Inferior parietal cortex (tissue), 1 donor: ENCODE measurements around the gene FAM53B.

ENCODE experiments used
- DNase-seq: peaks from one replicate; pipeline ENCODE4 v3.0.0-alpha.2; 2016; ENCODE audit errors: extremely low spot score

Gene FAM53B

DNA sequence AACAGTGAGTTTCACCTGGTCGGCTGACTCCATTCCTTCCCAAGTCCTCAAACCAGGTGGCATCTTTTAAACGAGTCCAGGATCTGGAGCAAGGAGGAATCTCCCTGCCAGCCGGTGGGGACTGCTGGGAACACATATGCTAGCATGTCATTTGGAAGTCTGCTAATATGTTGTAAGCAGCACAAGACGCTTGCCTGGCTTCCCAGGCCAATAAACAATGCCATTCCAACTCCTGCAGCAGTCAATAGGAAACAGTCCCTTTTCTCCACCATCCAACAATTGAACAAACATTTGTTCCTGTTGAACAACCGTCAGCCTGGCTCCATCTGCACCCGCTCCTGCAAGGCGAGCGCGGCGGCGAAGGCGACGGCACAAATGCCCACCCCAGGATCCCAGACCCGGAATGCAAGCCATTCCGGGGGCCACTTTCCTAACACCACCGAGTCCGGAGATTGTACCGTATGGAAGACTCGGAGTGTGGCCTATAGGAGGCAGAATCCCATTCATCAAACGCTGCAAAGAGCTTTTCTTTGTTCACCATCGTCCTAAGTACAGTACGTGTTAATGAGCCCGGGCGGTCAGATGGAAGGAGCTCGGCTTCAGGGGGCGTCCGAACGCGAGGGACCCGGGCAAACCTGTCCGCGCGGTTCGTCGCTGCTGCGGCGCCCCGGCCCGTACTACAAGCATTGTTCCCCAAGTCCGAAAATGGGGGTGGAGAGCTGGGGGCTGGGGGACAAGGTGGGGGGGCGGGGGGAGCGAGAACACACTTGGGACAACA is 1.6 kb downstream of the FAM53B start:
- peak; percentile 70 for DNase-seq

DNA sequence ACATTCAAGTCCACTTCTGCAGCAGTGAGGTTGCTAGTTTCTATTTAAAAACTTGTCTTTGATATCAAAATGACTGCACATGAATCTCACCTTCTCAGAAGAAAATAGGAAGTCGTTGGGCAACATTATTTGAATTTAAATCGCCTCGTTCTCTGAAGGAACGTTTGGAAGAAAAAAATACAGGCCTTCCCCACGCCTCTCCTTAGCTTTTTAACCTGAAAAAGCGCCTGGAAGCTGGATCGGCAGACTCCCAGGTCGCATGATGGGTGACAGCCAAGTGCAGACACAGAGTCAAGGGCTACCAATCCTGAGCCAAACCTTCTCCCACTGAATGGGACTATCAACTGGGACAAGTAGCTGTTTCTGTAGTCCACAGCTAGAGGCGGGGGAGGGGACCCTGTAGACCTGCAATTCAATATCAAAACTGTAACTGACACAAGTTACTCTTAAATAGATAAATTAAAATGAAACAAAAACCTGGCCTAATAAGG is 2.2 kb downstream of the FAM53B start:
- DNase-seq, result no peak

DNA sequence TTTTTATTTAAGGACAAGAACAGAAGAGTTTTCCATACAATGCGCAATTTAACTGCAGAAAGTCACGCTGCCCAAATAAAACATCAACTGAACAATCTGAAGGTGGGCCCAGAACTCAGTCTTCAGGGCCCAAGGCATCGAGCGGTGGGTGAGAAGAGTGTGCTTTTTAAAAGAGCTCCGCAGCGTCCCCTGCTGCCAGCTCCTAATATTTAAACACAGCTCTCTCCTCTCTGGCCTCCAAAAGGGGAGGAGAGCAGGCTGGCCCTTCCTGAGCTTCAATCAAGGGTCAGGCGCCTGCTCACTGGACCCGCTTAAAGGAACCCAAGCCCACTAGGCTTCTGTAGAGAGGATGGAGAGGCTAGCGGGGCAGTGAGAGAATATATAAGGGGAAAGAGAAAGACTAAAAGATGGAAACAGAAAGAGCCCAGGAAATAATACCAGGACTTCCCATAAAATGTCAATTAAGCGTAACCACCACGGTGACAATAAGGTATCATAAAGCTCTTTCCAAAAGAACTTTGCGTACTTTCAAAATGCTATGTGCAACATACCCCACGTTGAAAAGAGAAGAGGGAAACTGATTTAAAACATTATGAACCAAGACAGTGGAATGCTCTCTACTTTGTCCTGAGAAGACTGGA is 2.8 kb downstream of the FAM53B start:
- DNase-seq, result peak; percentile 94

DNA sequence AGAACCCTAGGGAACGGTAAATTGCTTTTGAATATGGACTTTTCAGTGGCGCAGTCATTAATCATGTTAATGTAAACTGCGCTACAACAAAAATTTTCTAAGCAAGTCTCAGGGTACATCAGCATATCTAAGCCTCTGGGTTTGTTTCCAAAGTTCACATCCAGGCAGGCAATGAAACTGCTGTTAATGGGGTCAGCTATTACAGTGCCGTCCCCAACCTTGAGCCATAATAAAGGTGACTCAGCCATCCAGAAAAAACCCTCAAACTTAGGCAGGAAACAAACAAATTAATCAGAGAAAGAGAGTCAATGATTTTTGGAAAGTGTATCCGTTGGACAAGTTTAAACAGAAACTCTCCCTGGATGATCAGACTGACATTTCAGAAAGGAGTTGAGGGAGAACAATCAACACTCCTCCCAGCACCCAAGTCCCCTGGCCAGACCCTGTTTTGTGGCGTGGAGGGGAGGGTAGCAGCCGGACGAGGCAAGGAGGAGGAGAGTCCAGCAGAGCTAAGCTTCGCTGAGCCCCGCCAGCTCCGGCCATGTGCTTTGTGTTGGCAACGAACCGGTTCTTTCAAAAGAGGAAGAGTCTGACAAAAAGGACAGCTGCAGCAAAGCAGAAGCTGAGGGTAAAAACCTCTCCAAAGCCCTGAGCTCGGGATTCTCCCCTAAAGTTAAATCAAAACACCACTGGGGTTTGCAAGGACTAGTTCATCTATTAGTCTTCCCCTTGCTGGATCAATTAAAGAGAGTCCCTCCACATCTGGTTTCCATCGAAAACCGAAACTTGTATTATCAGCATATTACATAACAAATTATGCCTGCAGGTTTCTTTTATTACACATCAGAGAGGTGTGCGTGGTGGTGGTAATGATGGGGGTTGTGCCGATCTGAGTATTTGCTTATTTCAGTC is 3.6 kb downstream of the FAM53B start:
- peak; percentile 65 for DNase-seq

DNA sequence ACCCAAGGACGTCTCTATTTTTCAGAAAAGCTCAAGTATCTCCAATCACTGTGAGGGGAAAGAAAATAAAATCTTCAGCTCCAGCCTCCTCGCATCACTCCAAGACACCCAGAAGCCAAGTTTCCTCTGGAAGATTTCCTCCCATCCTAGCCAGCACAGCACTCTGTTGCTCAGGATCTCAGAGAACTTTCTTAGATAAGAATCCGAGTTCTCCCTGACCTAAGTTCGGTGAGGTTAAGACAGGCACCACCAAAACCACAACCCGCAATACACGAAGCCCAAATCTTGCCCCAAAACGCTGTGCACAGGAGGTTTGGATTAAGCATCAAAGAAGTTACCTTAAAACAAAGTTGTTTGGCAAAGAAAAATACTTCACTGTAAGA is 4.2 kb downstream of the FAM53B start:
- DNase-seq, result no peak

DNA sequence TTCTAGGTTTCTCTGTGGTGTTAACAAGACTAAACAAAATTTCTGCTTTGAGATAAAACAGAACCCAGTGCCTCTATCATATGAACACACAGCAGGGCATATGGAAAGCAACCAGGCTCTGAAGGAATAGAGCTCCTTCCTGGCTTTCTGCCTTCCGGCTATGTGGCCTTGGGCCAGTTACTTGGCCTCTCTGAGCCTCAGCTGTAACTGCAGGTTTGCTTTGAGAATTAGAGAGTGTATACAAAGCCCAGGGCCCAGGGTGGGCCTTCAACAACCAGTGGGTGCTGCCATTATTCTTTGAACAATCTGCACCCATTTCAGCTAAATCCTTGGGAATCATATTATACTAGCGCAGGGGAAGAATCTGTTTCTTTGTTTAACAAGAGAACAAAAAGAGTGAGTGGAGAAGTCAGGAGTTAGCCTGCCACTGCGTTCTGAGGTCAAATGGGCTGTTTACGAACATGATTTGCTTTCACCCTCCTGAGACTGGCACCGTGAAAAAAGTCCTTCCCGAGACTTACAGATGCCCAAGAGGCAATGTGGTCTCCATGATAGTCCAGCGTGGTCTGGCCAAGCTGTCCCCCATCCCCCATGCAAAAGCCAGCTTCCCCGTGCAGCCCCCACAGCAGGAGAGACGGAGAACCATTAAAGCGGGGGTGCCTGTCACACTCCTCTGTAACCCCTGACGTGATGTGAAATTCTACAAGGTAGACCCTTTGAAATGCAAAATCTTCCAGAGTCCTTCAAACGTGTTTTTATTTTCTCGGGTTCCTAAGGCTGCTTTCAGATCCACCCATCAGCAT is 4.9 kb downstream of the FAM53B start:
- no peak for DNase-seq

DNA sequence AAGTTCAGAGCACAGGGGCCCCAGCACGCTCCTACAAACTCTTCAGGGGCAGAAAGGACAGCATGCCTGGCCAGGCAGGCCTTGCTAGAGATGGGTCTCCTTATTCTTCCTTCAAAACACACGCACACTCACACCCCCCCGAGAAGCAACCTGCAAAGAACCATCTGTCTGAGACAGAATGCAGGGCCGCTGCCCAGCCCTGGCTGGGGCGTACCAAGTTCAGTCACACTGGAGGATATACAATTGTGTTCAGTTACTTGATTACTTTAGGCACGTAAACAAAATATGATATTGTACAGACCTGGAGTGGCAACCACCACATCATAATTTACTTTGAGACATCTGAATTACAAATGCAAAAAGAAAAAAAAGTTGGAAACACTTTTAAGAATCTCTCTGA is 5.7 kb downstream of the FAM53B start:
- DNase-seq, result no peak

DNA sequence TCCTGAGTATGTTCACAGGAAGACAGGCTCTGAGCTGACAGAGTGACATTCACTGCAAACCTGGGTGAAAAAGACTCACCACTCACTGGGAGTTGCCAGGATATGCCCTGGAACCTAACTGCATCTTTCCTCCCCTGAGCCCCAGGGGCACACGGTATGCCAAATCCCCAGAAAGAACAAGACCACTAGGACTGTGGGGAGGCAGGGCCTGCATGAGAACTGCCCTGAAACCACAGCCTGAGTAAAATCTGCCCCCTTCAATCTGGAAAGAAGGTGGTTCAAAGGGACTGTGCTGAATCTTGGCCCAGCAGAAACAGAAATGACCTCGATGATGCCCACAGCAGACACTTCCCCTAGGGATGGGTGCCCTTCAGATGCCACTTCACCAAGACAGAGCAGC is 6.5 kb downstream of the FAM53B start:
- DNase-seq, result no peak

DNA sequence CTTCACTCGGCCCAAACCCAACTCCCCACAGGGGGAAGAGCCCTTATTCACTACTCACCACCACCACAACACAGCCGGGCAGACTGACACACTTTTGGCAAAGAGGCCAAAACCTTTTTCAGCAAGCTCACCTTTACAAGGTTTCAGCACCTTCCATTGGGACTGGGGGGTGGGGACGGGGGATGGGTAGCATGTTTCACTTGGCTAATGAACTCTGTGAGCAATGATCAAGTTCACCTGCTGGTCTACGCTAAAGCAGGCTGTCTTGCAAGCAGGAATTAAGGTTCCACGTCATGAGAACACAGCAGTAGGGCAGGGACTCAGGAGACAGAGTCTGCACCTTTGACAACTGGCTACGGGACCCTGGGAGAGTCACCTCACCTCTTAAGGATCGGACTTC is 7.0 kb downstream of the FAM53B start:
- no peak for DNase-seq

DNA sequence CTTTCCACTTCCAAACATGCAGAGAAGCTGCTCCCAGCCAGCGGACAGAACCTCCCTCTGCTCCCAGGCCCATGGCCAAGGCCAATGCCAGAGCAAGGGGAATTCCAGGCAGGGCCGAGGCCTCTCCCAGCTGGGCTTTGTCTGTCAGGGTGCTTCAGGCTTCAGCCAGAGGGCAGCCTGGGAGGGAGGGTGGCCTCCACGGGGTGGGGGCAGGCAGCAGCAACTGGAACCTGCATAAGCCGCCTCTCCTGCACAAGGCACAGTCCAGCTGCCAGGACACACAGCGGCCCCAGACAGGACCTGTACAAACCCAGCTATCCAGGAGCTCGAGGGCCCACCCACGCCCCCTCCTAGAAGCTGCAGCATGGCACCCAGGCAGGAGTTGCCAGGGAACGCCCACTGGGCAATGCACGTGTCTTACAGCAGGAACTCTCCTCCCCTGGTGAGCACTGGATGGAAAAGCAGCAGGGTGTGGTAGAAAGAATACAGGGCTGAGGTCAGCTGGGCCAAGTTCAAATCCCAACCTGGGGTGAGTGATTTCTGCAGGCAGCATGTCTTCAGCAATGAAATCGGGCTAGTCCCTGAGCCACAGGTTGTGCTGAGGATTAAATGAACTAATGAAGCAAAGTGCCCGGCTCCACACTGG is 7.6 kb downstream of the FAM53B start:
- no peak for DNase-seq

DNA sequence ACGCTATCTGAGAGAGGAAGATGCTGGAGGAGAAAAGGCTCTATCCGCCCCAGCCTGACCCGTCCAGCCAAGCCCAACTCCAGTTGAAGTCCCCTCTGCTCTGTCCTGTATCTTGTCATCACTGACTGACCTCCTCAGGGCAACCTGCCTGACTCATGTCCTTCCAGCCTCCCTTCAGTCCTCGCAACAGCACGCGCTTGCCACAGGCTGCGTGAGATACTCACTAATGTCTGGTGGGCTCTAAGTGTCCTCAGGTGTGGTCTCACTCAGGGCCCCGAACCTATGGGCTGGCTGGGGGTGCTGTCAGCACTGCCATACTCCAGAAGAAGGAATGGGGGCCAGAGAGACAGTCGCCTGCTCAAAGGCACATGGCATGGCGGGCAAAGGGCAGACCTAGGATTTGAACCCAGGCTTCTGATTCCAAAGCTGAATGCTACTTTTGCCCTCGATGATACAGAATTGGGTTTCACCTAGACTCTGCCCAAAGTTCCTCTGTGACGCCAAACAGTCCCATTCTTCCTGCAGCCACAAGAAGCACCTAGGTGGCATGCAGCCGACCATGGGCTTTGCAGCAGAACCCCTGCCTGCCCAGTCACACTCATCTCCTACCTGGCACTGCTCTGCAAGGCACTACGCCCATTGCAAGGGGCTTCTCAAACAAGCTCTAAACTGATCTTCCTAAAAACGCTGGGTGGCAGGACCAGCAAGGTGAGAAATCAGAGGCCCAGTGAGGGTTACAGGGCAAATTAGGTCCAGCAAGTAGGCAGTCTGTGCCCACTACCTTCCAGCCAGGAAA is 8.5 kb downstream of the FAM53B start:
- no peak for DNase-seq

DNA sequence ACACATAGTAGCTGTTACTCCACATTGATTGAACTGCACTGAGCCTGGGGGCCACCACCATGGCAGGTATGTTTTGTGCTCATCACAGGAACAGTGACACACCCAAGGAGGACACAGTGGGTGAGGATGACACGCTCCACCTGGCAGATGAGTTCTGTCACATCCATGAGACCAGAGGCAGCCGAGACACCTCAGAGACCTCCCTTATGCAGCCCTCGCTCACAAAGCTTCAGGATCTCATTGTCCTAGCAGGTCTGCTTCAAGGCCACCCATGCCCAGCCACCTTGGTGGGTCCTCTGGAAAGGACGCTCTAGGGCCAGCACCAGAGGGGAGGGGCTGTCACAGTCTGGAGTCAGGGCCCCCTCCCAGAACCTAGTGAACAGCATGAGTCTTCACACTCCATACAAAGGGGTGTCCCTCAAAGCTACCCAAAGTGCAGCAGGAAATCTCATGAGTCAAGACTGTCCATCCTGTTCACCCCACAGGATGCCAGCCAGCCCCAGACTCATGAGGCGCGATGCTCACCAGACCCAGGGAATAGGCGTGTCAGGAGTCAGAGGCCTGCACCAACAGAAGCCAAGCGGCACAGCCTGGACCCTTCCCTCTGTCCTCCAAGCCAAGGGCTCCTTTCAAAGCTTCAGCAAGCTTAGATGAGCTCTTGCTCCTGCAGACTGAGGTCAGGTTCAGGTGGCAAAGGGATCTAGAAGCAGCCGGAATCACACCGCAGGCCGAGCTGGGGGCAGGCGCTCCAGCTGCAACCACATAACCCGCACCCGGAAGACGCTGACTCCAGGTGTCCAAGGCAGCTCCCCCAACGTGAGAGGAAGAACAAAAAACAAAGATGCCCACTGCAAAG is 9.6 kb downstream of the FAM53B start:
- no peak for DNase-seq

DNA sequence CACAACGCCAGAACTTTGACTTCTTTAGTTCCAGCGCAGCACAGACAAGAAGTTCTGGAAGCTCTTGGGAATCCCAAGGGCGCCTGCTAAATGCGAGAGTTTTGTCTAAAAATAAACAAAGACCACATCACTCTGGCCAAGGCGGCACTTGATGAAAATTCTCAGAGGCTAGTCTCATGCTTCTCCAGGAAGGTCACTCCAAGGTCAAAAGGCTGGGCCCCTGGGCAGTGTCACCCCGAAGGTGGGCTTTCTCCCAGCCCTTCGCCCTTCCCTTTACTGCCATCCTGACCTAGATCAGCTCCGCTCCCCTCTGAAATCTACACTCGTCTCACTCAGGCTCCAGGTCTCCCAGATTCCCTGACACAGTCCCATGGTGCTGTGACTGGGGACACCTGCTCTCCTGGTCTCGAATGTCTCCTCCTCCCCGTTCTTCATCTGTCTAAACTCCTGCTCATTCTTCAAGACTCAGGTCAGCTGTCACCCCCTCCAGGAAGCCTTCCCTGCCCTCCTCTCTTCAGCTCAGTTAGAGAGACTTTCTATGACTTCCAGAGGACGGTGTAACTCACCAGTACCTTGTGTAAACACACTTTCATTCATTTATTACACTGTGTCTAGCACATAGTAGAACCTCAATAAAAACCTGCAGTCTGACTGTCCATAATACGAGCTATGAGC is 10.5 kb downstream of the FAM53B start:
- no peak for DNase-seq

DNA sequence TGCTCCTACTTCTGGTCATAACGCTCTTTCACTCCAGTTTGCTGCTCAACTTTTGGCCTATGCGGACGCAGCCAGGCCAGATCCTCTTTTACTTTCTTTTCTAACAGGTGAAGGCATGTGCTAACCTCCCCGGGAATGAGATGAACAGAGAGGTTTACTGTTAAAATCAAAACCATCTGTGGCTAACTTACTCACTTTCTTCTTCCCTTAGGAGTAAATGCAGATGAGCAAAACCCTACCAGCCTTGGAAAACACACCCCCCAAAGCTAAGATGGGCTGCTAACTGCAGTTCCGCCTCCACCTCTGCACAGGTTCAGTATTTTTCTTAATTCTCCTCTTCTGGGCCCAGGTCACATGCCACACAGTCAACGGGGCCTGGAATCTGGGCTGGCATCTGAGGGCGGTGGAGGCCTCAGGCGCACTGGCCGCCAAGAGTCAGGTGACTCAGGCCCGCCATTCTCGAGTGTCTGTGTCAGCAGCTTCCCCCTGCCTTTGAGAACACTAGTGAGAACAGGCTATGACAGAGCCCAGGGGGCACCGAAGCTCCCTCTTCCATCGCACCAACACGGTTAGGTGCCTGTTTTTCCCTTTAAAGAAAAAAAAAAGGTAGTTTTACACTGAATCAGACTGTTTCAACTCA is 11.1 kb downstream of the FAM53B start:
- no peak for DNase-seq

DNA sequence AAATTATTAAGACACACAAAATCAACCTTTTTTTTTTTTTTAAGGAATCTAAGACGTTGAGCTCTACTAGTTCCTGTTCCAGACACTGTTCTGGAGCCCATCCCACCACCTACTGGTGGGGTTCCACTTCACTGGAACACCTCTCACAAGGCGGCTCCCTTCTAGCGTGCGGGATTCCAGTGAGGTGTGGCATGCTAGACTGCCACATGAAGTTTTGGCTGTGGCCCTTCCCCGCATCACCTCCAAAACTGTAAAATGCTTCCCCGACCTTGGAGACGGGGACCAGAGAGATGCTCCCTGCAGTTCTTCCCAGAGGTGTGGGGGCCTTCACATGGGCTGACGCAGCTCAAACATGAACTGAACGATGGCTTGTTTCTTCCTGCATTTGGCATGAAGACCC is 12.6 kb downstream of the FAM53B start:
- no peak for DNase-seq

DNA sequence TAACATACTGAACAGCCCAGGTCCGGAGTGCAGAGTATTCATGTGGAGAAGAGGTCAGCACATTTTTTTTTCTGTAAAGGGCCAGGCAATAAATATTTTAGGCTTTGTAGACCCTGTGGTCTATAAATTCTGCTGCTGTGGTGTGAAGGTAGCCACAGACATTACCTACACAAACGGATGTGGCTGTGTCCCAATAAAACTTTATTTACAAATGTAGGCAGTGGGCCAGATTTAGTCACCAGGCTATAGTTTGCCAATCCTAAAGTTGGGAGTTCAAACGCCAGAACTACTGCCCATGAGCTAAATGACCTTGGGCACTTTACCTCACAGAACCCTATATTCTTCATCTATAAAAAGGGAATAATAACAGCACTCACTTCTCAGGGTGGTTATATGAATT is 13.4 kb downstream of the FAM53B start:
- no peak for DNase-seq

DNA sequence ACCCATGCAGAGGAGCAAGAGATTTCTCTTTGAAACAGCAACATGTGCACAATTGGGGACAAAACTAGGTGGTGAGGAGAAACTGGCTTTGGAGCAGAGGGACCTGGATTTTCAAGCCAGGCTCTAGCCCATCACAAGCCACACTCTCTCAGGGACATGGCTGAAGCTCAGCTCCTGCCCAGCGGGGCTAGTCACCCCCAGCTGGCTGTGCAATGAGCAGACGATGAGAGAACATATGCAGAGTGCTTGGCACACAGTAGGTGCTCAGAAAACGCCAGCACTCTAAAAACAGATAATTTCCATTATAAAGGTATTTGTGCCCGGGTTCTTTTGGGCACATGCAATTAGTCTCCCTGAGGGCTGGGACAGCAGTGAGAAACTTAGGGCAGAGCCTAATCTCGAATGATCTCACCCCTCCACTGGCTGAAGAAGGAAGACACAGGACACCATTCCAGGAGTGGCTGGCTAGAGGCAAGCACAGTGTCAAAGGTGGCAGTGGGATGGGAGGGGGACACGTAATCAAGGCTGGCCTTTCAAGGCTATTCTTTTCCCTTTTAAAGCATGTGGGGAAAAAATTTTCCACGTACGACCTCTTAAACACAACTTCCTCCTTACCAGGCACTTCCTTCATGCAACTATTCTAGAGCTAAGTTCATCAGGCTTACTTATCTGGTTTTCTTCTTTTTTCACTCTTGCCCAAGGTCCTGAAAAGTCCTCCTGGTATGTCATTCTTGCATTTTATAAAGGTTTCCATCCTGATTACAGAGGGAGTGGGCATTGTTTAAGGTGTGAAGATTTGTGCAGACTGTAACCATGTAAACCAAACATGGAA is 15.1 kb downstream of the FAM53B start:
- no peak for DNase-seq
